HG03442 (cell line): ENCODE results near the gene SCIMP.
"Not testable (repeated sequence)": the region's sequence is repeated elsewhere in the genome, so short reads cannot be mapped to it uniquely, and the experiment has no call there.

ENCODE experiments used
- ATAC-seq: cut with Tn5 transposase; IDR thresholded peaks from one replicate; pipeline ENCODE4 v1.9.1; 2021; ENCODE audit warnings: mild to moderate bottlenecking, moderate library complexity; ENCODE audit not compliant: unreplicated experiment

SCIMP gene

GRCh38 chr17:5238333-5238732 is 3.7 kb upstream of the SCIMP start:
- ATAC-seq = no peak

- peak; percentile 32 for ATAC-seq
These were observed 2.9 kb upstream of the SCIMP start for GRCh38 chr17:5237541-5238016.

GRCh38 chr17:5236938-5237540 is 2.4 kb upstream of the SCIMP start:
- no peak for ATAC-seq

- not testable (repeated sequence) for ATAC-seq
These were observed 1.2 kb downstream of the SCIMP start for GRCh38 chr17:5233492-5233891.

GRCh38 chr17:5226940-5227878 is 7.5 kb downstream of the SCIMP start:
- no peak for ATAC-seq

GRCh38 chr17:5225668-5226457 is 8.8 kb downstream of the SCIMP start:
- ATAC-seq = no peak

- ATAC-seq = not testable (repeated sequence)
These were observed 12.7 kb downstream of the SCIMP start for GRCh38 chr17:5221912-5222311.

- no peak for ATAC-seq
These were observed 14.6 kb downstream of the SCIMP start for GRCh38 chr17:5220074-5220473.

GRCh38 chr17:5219536-5219935 is 15.1 kb downstream of the SCIMP start:
- no peak for ATAC-seq

- not testable (repeated sequence) for ATAC-seq
These were observed 17.1 kb downstream of the SCIMP start for GRCh38 chr17:5217562-5217961.

GRCh38 chr17:5211458-5211857 is 23.2 kb downstream of the SCIMP start:
- no peak for ATAC-seq

- ATAC-seq = peak; percentile 42
These were observed 23.9 kb downstream of the SCIMP start for GRCh38 chr17:5210614-5211252.

GRCh38 chr17:5210091-5210490 is 24.6 kb downstream of the SCIMP start:
- ATAC-seq = no peak

- ATAC-seq = no peak
These were observed 25.3 kb downstream of the SCIMP start for GRCh38 chr17:5209396-5209795.

GRCh38 chr17:5203908-5204294 is 30.8 kb downstream of the SCIMP start:
- no peak for ATAC-seq

GRCh38 chr17:5203178-5203907 is 31.3 kb downstream of the SCIMP start:
- ATAC-seq = no peak

- no peak for ATAC-seq
These were observed 33.6 kb downstream of the SCIMP start for GRCh38 chr17:5201011-5201410.

- no peak for ATAC-seq
These were observed 34.3 kb downstream of the SCIMP start for GRCh38 chr17:5200360-5200759.

GRCh38 chr17:5198472-5198871 is 36.2 kb downstream of the SCIMP start:
- ATAC-seq = no peak

GRCh38 chr17:5194346-5194745 is 40.3 kb downstream of the SCIMP start:
- no peak for ATAC-seq
